ENCODE measurements around the gene CFAP44. TPM values are rescaled to one million over a fixed set of nuclear protein-coding genes. Genes with fewer than 3 reads are reported as not detected.

Gene CFAP44
- total RNA-seq, 1 experiment from 2014 or later: 17.4 TPM

DNA sequence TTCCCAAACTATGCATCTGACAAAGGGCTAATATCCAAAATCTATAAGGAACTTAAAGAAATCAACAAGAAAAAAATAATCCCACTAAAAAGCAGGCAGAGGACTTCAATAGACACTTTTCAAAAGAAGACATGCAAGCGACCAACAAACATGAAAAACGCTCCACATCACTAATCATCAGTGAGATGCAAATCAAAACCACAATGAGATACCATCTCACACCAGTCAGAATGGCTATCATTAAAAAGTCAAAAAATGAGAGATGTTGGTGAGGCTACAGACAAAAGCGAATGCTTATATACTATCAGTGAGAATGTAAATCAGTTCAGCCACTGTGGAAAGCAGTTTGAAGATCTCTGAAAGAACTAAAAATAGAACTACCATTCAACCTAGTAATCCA lies 20.2 kb downstream of the CFAP44 start:
- H3K4me3 ChIP-seq (ENCODE audit: low read length): no peak overlapping the region
- H4K20me1 ChIP-seq (ENCODE audit: insufficient read depth, low read depth, low read length): no peaks in the 10 kb centered on the region
- H3K36me3 ChIP-seq (ENCODE audit: insufficient read depth, low read length): peaks cover 71% of the 10 kb centered on the region
- H3K9ac ChIP-seq (ENCODE audit: low read length): no peak overlapping the region
- H3K79me2 ChIP-seq (ENCODE audit: low read length): no peaks in the 10 kb centered on the region
- no peaks in the 10 kb centered on the region for H3K27me3 ChIP-seq (ENCODE audit: low read length)
- H2AFZ ChIP-seq (ENCODE audit: low read length): no peak overlapping the region
- peaks cover 14% of the 10 kb centered on the region; the same call in 1 of the 2 replicates for H3K9me3 ChIP-seq (ENCODE audit: low read length)
- H3K4me2 ChIP-seq (ENCODE audit: low read depth, low read length, poor library complexity, severe bottlenecking): no peak overlapping the region
- H3K4me1 ChIP-seq (ENCODE audit: low read length): no peaks in the 10 kb centered on the region
- DNase-seq: no peak
- H3K9me2 ChIP-seq (replicated peaks; ENCODE audit: insufficient read depth, low read length): no peaks in the 10 kb centered on the region; the same call in 1 of the 2 replicates
- H3K27ac ChIP-seq (ENCODE audit: low read length): no peak overlapping the region

DNA sequence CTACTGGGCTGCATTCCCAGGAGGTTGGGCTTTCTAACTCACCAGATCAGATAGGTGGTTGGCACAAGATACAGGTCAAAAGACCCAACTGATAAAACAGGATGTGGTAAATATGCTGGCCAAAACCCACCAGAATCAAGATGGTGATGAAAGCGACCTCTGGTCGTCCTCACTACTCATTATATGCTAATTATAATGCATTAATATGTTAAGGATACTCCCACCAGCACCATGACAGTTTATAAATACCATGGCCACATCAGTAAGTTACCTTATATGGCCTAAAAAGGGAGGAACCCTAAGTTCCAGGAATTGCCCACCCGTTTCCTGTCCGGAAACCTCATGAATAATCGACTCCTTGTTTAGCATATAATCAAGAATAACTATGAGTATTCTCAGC lies 31.6 kb downstream of the CFAP44 start:
- no peaks in the 10 kb centered on the region for H3K79me2 ChIP-seq (ENCODE audit: low read length)
- H3K36me3 ChIP-seq (ENCODE audit: insufficient read depth, low read length): peaks cover 4% of the 10 kb centered on the region
- DNase-seq: no peak
- H3K9me2 ChIP-seq (replicated peaks; ENCODE audit: insufficient read depth, low read length): no peaks in the 10 kb centered on the region
- H3K4me1 ChIP-seq (ENCODE audit: low read length): no peaks in the 10 kb centered on the region
- no peak overlapping the region for H3K27ac ChIP-seq (ENCODE audit: low read length)
- H3K9ac ChIP-seq (ENCODE audit: low read length): no peak overlapping the region
- no peak overlapping the region for H2AFZ ChIP-seq (ENCODE audit: low read length)
- H3K4me3 ChIP-seq (ENCODE audit: low read length): no peak overlapping the region
- H3K27me3 ChIP-seq (ENCODE audit: low read length): no peaks in the 10 kb centered on the region
- no peak overlapping the region for H3K4me2 ChIP-seq (ENCODE audit: low read depth, low read length, poor library complexity, severe bottlenecking)
- H4K20me1 ChIP-seq (ENCODE audit: insufficient read depth, low read depth, low read length): no peaks in the 10 kb centered on the region
- H3K9me3 ChIP-seq (ENCODE audit: low read length): no peaks in the 10 kb centered on the region

GRCh38 chr3:113405180-113405579 lies 36.1 kb downstream of the CFAP44 start:
- Histone ChIP-seq H3K9me2 (replicated peaks; ENCODE audit: insufficient read depth, low read length) (no peaks in the 10 kb centered on the region), H3K36me3 (ENCODE audit: insufficient read depth, low read length) (peaks cover 15% of the 10 kb centered on the region), H3K9me3 (ENCODE audit: low read length) (no peaks in the 10 kb centered on the region), H3K4me3 (ENCODE audit: low read length) (no peak overlapping the region), H3K4me1 (ENCODE audit: low read length) (no peaks in the 10 kb centered on the region), H3K27me3 (ENCODE audit: low read length) (no peaks in the 10 kb centered on the region), H2AFZ (ENCODE audit: low read length) (no peak overlapping the region), H3K27ac (ENCODE audit: low read length) (no peak overlapping the region), H3K4me2 (ENCODE audit: low read depth, low read length, poor library complexity, severe bottlenecking) (no peak overlapping the region), H3K9ac (ENCODE audit: low read length) (no peak overlapping the region), H4K20me1 (ENCODE audit: insufficient read depth, low read depth, low read length) (no peaks in the 10 kb centered on the region), H3K79me2 (ENCODE audit: low read length) (no peaks in the 10 kb centered on the region)
- DNase-seq: no peak

- Histone ChIP-seq H3K27ac (ENCODE audit: low read length) (no peak overlapping the region), H3K9me3 (ENCODE audit: low read length) (no peaks in the 10 kb centered on the region), H3K27me3 (ENCODE audit: low read length) (no peaks in the 10 kb centered on the region), H3K4me3 (ENCODE audit: low read length) (no peak overlapping the region), H3K9me2 (replicated peaks; ENCODE audit: insufficient read depth, low read length) (no peaks in the 10 kb centered on the region), H3K79me2 (ENCODE audit: low read length) (no peaks in the 10 kb centered on the region), H2AFZ (ENCODE audit: low read length) (no peak overlapping the region), H3K36me3 (ENCODE audit: insufficient read depth, low read length) (peaks cover 16% of the 10 kb centered on the region), H3K4me2 (ENCODE audit: low read depth, low read length, poor library complexity, severe bottlenecking) (no peak overlapping the region), H3K4me1 (ENCODE audit: low read length) (no peaks in the 10 kb centered on the region), H4K20me1 (ENCODE audit: insufficient read depth, low read depth, low read length) (no peaks in the 10 kb centered on the region), H3K9ac (ENCODE audit: low read length) (no peak overlapping the region)
- DNase-seq: no peak
These were observed 36.7 kb downstream of the CFAP44 start for GRCh38 chr3:113404637-113405036.

Small RNA genes lying within 50 kb of the gene (small RNA-seq; reads per million reads assigned to genes)
- gene MIR8076: not detected

Other genes with a start within 250 kb of the CFAP44 start
- gene BOC, start 229.9 kb downstream of the CFAP44 start, total RNA-seq (2014; rRNA removed; shearing (Covaris generic); ENCODE audit: low replicate concordance): 0.04 and 0.47 TPM in 2 replicates
- 14.1 and 30.1 TPM in 2 replicates for gene SPICE1, start 73.7 kb upstream of the CFAP44 start, total RNA-seq (2014; rRNA removed; shearing (Covaris generic); ENCODE audit: low replicate concordance)
- gene SIDT1, start 91.1 kb upstream of the CFAP44 start, total RNA-seq (2014; rRNA removed; shearing (Covaris generic); ENCODE audit: low replicate concordance): 7.5 and 11.3 TPM in 2 replicates

All from Karpas-422 (cell line).